Amygdala (tissue), 56 donors: ENCODE measurements around the gene ZNF467.

ENCODE experiments used
- DNase-seq, 56 donors: peaks; one replicate each; lab custom pipeline; 2025; lab: John Stamatoyannopoulos, UW

Gene ZNF467

DNA sequence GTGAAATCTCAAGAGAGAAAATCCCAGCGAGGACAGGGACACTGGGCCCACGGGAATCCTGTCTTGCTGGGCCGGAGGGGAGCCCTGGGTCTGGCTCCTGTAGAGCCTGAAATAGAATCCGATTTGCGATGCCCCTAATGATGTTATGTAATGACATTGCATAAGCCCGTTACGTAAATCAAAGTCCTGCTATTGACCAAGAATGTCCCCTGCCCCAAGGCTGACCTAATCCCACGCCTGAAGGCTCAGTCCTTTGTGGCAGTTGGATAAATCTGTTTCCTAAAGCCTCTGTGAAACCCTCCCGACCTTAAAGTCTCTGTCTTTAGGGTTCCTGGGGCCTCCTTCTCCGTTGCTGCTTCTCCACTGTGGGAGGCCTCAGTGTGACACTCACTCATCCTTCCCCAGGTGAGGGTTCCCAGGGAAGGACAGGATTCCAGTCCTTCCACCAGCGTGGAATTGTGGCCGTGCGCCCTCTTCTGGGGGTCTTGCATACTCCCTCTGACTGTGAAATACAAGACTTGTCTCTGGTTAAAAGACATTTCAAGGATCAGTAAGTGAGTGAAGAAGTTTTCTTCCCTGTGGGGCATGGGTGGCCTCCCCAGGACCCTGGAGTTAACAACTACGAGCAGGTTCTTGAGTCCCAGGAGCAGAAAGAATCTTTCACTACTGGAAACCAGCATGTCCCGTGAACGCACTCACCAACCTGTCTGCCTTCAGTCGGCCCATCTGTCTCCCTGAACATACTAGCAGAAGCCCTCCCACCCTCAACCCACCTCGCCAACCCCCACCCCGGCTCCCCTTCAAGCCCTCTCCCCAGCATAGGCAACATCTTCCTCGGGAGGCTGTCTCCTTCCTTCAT is 19.8 kb downstream of the ZNF467 start:
- DNase-seq: peak in 5 of 56 donors; percentile 14 to 28 (median 17)

DNA sequence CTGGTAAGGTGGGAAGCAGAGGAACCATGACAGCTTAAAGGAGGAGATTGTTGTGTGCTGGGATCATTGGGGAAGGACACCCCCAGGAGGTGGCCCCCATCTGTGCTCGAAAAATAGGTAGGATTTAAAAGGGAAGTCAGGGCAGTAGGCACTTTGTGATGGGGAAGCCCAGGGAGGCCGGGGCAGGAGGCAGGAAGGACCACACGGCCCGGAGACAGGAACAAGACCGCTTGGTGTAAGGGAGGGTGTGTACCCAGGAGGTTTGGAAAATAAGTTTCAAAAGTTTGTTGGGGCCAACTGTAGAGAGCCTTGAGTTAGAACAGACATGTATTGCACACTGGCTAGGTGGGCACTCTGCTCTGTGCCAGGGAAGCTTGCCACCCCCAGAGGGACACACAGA is 20.7 kb downstream of the ZNF467 start:
- DNase-seq: no peak

DNA sequence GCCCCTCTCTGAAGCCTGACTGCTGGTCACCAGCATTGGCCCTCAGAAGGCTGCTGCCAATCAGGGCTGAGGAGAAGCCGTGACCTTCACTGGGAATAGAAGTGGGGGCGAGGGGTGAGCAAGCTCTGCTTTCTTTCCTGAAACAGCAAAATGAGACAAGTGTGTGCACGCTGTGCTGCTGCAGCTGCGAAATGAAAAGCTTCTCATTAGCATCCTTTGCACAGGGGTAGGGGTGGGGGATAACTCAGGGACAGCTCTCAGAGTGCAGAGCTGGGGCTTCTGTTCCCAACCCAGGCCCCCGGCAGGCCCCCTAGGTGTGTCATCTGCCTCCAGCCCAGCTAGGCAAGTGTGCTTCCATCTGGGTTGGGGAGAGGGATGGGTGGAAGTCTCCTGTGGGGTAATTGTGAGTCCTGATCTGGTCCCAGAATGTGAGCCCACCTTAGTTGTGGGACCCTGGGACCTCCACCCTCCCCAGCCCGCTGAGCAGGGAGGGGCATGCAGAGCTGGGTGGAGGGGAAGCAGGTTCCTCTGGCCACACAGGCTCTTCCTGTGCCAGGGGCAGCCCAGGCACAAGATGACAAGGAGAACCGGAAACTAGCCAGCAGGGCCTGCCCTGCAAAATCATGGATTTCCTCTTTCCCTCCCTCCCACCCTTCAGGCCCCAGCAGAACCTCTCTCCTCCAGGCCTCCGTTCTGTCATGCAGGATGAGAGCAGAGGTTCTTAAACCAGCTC is 22.2 kb downstream of the ZNF467 start:
- DNase-seq: no peak

DNA sequence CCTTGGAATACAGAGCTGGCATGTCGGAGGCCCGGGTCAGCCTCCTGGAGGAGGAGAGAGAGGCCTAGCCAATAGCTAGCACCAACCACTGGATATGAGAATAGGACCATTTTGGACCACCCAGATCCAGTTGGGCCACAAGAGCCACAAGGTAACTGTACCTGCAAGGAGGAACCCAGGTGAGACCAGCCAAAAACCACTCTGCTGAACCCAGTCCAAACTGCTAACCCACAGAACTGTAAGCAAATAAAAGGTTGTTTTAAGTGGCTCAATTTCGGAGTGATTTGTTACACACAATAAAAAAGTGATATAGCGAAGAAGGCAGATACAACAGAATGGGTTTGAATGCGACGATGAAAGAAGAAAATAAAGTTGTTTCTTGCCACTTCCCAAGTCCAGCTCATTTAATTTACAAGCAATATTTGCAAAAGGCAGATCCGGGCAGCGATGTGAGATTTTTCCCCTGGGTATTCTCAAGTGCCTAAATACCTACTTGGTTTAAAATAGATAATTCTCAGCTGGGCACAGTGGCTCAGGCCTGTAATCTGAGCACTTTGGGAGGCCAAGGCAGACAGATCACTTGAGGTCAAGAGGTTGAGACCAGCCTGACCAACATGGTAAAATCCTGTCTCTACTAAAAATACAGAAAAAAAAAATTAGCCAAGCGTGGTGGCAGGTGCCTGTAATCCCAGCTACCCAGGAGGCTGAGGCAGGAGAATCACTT is 23.1 kb downstream of the ZNF467 start:
- no peak for DNase-seq

DNA sequence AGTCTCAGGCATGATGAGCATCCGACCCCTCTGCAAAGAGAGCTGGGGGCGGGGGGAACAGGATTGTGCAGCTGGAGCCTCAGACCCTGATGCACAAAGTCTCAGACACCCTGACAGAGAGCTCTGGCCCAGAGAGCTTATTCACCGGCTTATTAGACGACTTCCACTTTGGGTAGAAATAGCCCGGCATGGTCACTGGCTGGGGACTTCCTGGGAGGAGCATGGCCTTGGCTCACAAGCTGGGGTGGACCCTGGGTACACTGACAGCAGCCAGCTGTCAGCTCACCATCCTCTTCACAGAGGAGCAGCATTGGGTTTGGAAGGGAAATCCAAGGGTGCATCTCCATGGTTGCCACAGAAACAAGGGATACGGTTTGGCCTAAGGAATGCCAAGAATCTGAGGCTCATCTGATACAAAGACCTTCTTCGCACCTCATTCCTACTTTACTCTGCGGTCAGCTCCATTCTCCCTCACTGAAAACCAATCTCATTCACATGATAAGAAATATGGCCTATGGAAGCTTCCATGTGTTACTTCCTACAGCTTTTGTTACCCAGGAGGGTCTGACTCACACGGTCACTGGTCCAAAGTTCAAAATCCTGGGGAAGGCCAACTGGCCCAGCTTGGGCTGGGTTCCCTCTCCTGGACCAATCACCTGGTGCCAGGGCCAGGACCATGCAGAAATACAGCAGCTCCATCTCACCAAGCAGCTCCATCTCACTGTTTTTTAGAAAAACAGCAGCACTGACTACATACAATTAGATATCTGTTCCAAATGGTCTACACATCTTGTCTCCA is 25.1 kb downstream of the ZNF467 start:
- no peak for DNase-seq

DNA sequence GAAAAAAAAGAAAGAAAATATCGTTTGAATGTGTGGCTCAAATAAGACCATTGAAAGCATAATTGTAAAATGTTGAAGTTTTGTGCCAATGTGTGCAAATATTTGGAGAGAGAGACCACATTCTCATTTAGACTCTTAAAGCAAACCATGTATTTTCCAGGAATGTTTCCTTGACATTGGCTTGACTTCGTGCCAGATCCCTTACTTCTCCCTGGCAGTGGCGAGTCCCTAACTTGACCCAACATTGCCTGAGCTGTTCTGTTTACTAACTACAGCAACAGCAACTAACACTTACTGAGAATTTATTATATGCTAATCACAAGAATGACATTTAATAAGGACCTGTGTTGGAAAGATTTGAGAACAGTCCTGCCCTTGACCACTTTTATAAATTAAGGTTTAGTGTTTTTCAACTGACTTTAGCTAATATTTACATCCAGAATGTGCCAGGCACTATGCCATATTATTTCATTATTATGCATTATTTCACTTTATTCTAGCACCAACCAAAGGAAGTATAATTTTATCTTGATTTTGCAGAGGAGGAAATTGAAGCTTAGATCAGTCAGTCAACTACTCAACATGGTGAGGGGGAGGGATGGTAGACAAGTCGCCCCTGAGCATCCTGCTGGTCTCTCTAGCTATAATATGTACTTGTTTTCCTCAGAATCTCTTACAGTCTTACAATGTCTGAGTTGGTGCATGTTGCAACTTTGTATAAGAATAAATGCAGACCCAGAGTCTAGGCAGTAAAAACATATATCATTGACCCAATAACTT is 29.7 kb downstream of the ZNF467 start:
- no peak for DNase-seq

DNA sequence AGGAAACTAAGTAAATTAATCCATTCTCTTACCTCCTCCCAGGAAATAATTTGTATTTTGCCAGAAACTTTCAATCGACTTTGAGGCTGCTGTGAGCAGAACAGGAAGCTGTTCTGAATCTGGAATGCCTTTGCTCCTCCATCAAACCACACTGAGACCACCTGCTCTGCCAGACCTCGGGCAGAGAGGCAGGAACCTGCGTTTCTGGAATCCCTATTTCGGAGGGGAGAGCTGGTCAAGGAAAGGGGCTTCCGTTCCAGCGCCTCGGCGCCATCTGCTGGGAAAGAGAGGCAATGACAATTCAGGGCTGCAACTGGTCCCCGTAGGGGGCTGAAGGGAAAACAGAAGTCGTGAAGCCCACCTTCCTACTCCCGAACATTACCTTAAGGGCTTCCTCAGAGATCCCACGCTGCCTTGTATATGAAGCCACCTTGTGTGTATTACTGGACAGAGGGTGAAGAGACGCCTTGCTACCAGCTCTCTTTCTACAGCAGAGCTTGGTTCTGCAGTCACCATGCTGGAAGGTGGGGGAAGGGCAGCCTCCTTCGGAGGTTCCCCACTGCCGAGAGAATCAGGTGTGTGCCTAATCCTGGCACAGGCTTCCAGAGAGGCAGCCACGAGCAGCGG is 31.2 kb downstream of the ZNF467 start:
- peak in 54 of 56 donors; percentile 15 to 81 (median 55) for DNase-seq

DNA sequence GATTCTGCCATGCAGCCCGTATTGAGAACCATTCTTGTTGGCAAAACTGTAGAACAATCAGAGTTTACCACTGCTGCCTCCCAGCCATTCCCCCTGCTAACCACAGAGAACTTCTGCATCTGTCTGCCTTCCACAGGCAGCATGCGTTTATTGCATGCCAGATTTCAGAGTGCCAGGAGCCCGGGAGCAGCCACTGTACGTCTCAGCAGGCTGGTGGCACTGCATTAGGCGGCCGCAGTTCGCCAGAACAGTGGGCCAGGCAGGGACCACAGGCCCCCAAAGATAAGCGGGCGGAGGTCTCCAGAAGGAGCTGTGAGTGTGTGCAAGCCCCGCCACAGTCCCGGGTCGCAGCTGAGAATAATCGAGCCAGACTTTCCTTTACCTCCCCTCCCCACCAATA is 31.8 kb downstream of the ZNF467 start:
- DNase-seq: peak in 32 of 56 donors; percentile 8 to 64 (median 30)

DNA sequence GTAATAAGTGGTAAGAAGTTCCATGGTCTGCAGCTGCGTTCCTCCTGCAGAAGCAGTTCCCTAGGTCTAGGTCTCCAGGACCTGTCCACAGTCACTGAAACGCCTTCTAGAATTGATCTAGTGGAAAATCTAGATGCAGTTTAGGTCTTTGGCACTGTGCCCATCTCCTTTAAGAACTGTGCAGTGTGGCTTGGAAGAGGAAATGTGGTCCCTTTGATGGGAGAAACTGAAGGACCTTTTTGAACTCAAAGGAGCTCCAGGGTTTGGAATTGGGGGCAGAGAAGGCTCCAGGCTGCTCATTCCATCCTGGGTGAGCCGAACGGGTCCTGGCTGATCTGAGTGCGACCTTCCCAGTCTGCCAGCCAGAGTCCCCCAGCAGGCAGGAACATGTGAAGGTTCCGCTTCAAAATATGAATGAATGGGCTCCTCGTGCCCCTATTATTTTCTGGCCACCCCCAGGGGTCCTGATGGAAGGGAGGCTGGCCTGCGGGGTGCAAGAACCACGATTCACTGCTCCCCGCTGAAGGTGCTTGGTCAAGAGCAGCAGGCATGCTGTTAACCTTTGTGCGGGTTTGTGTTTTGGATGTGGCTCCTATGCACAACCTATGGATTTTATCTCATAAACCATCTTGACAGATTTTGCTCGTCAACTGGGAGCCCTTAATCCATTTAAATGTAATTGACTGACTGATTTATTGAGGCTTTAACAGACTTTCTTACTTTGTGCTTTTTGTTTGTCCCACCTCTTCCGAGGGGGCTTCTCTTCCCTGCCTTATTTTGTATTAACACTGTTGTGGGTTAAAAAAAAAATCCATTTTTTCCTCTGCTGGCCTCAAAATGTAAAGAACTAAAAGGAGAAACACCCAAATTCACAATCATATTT is 36.7 kb downstream of the ZNF467 start:
- no peak for DNase-seq

DNA sequence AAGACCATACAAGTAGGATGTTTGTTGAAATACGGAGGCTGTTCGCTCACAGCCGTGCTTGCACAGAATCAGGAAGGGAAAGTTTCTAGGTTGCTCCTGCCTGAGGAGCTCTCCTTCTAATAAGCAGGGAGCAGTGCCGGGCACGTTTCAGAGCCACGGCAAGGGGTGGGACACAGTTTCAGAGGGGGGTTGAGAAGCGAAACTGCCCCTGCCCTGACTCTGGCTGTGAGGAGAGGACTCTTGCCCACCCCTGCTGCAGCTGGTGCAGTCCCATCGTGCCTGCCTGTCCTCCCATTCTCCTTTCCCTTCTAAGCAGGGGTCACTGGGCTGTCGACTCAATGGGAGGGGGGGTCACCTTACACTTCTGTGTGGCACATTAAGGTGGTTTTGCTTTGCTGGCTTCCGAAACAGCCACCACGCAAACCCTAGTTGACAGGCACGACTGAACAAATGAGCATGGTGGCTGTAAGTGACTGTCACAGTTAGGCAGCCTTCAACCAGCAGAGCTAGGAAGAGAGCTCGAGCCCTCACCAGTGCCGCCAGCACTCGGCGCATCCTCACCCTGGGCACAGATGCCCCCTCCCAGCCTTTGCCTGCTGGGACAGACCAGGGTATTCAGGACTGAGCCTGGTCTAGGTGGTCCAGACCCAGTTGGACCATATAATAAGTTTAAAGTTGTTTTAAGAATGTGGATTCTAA is 37.5 kb downstream of the ZNF467 start:
- no peak for DNase-seq

DNA sequence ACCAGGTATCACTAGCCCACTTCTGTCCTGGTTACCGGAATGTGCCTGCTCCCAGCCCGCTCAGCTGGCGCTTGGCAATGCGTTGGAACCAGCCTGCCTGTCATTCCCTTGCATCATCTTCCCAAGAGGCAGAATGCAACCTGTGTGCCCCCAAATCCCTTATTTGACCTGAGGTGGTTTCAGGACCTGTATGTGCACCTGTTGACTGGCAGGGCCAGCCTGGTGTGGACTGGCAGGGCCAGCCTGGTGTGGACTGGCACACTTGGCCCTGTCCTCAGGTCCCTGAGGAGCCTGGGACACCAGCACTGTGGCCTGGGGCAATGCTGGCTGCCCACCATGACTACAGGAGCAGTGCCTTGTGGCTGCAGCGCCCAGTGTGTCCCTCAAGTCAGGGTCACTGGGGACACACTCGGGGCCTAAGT is 38.2 kb downstream of the ZNF467 start:
- DNase-seq: no peak

DNA sequence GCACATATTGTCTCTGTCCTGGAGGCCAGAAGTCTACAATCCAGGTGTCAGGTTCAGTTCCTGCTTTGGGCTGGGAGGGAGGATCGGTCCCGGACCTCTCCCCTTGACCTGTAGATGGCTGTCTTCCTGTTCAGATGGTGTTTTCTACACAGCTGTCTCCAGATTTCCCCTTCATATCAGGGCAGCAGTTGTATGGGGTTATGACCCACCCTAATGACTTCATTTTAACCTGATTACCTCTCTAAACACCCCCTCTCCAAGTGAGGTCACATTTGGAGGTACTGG is 38.7 kb downstream of the ZNF467 start:
- no peak for DNase-seq

DNA sequence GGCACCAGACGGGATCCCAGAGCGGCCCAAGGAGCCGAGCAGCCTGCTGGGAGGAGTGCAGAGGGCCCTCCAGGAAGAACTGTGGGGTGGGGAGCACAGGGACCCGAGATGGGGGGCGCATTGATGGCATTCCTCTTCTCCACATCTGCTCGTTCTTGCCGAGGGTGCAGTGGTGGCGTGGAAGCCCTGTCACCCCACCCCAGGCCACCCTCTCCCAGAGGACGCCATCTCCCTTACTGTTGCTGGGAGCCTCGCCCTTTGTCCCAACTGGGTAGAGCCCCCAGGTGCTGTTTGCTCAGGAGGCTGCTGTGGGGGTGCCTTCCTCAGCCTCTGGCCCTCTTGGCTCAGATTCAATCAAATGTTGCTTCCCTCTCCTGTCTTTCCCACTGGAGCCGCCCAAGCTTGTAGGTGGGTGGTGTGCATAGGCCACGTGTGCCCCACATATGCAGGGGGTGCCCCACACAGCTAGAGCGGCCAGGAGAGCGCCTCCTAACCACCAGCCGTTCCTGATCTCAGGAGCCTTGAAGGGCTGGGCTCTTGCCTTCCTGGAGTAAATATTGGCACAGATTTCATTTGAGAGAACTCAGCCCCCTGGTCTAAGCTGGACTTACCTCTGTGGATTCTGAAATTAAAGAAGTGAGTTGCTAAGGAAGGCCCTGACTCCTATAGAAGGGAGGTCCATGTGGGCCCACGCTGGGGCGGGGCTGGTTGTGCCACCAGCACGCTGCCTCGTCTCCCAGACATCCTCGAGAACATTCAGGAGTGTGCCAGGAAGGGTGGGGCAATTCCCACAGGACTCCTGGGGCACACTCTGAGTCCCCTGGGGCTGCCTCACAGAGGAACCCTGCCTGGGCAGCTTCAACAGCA is 39.2 kb downstream of the ZNF467 start:
- no peak for DNase-seq

DNA sequence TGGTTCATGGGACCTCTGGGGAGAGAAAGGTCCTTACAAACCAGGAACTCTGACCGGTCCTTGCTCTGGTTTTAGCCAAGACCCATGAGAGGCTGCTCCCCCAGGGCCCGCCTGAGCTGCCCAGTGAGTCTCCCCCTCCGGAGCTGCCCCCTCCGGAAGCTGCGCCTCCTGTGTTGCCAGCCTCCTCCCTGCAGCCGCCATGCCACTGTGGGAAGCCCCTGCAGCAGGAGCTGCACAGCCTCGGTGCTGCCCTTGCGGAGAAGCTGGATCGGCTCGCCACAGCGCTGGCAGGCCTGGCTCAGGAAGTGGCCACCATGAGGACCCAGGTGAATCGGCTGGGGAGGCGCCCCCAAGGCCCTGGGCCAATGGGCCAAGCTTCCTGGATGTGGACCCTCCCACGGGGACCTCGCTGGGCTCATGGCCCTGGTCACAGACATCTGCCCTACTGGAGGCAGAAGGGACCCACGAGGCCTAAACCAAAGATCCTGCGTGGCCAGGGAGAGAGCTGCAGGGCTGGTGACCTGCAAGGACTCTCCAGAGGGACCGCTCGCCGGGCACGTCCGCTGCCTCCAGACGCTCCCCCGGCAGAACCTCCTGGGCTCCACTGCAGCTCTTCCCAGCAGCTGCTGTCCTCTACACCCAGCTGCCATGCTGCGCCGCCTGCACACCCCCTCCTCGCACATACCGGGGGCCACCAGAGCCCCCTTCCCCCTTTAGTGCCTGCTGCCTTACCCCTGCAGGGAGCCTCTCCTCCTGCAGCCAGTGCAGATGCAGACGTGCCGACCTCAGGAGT is 40.1 kb downstream of the ZNF467 start:
- no peak for DNase-seq

DNA sequence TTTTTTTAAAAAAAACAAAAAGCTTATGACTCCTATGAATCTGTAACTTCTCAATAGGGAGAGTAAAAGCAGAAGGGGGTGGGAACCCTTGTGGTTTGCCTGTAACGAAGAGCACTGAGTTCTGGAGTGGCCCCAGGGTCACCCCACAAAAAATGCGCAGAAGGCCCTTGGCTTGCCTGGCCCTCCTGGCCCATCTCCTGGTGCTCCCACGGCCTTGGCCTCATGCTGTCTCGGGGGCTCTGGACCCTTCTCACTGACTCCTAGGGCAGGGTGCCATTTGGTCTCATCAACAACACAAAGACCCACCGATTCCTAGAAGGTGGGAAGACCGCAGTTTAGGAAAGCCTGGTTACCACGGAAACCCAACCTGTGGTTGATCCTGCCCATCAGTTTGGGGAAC is 40.8 kb downstream of the ZNF467 start:
- no peak for DNase-seq

DNA sequence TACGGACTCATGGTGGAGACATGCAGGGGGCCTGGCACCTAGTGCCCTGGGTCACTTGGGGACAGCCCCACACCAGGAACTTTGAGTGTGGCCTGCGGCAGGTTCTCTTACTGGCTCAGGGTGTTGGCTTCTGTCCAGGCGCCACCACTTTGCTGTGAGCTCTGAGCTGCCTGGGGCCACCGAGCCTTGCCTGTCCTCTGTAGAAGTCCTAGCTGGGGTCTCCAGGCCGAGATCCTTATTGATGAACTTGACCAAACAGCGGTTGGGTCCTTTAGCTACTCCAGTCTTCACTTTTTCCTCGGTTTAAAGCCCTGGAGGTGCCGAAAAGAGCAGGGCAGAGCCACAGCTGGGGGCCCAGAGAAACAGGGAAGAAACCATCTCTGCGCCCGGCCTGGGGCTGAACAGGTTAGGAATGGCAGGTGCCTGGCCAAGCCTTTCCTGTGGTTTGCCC is 41.3 kb downstream of the ZNF467 start:
- DNase-seq: no peak
